ENCODE measurements around the gene ACKR3.

ACKR3 gene

DNA sequence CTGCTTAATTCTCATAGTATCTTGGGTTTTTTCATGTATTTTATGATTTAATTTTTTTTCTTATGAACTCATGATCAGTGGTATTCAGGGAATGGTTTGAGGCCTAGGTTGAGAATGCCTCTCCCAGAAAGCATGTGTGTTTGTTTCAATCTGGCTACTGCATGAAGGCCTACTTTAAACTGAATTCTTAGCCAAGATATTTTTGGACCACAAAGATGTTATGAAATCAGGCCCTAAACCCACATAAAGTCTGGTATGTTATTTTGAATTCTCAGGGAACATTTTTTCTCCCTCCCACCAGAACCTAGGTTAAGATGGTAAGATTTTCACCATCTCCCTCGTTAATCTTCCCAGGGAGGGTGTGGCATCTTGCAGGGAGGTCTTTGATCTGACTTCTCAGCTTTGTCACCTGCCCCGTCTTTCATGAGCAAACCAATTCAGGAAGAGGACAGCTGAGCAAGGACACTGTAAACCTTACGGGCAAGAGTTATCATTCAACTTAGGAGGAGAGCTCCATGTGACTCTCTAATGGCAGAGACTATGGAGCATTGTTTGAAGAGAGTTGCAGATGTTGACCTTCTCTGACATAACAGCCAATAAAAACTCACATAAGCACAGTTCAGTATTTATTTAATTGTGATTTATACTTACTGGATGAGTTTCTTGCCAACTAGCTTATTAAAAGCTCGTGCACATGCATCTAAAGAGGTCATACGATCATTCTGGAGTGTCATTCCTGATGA, 21.3 kb upstream of the ACKR3 start:
- TF ChIP-seq CTCF (conservative IDR thresholded peaks at IDR 0.05; ENCODE audit: low read length), result no peak
- DNase-seq (ENCODE audit: low read depth), result peak; percentile 93
- no peak overlapping the region for H3K4me3 ChIP-seq (ENCODE audit: low read length)

GRCh38 chr2:236549165-236549564, 20.5 kb upstream of the ACKR3 start:
- no peak overlapping the region for H3K4me3 ChIP-seq (ENCODE audit: low read length)
- no peak for DNase-seq (ENCODE audit: low read depth)
- TF ChIP-seq CTCF (conservative IDR thresholded peaks at IDR 0.05; ENCODE audit: low read length), result no peak

DNA sequence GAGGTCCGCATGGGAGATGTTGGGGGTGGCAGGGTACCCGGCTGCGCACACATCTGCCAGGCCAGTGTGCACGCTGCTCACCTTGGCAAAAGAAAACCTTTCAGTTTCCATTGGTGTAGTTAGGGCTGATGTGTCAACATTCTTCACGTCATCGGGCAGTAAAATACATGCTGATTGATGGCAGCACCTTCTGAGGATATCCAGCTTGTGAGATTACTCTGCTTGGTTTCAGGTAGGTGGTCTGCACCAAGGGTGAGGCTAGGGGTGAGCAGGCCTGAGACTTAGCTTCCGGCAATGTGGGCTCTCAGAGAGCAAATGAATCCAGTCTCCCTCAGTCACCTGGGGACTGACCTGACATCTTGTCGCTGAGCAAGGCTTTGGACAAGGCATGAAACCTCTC, 19.3 kb upstream of the ACKR3 start:
- H3K4me3 ChIP-seq (ENCODE audit: low read length), result no peak overlapping the region
- DNase-seq (ENCODE audit: low read depth), result no peak
- TF ChIP-seq CTCF (conservative IDR thresholded peaks at IDR 0.05; ENCODE audit: low read length), result no peak

- no peak overlapping the region for H3K4me3 ChIP-seq (ENCODE audit: low read length)
- DNase-seq (ENCODE audit: low read depth), result no peak
- TF ChIP-seq CTCF (conservative IDR thresholded peaks at IDR 0.05; ENCODE audit: low read length), result no peak
These were observed 18.7 kb upstream of the ACKR3 start for GRCh38 chr2:236550701-236551465.

DNA sequence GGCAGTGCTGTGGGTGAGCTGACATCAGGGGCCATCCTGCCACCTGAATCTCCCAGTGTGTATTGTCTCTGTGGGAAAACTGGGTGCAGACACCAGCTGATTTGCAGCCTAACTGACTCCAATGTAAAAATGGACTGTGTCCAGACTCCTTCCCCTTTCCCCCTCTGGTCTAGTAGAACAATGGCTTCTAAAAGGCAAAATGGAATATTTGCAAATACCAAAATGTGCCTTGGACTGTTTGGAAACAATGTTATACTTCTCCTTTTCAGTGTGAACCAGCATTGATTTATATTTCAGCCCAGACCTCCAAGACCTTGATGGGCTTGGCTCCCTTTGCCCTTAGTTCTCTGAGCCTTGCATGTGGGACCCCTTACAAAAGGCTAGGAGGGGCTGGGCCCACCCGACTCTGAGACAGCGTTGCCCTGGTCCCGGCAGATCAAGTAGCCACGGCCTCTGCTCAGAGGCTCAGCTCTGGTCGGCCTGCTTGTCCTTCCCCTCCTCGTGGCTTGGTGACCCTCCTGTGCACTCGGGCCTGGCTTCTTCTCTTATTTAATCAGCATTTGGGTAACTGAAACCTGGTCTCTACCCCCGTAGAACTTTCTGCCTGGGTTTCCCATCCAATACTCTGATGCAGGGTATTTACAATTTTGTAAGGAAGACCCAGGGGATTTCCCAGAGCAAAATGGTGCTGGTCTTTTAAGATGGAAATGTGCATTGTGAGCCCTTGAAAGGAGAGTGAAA, 18.0 kb upstream of the ACKR3 start:
- no peak overlapping the region for H3K4me3 ChIP-seq (ENCODE audit: low read length)
- TF ChIP-seq CTCF (conservative IDR thresholded peaks at IDR 0.05; ENCODE audit: low read length), result no peak
- no peak for DNase-seq (ENCODE audit: low read depth)

GRCh38 chr2:236552212-236552542, 17.4 kb upstream of the ACKR3 start:
- no peak for TF ChIP-seq CTCF (conservative IDR thresholded peaks at IDR 0.05; ENCODE audit: low read length)
- no peak for DNase-seq (ENCODE audit: low read depth)
- H3K4me3 ChIP-seq (ENCODE audit: low read length), result no peak overlapping the region
